T47D (cell line): ENCODE data around the gene VSNL1.

Experiments used
- DNase-seq, 2 experiments: peaks; one replicate each; pipeline versions ENCODE4 v3.0.0 to v3.0.0-alpha.2; 2011 to 2012; ENCODE audit warnings: low read depth in 1 of 2, low spot score in 1 of 2
- JUND ChIP-seq: IDR thresholded peaks from 2 replicates; pipeline ENCODE4 v1.6.1; 2012; ENCODE audit warnings: low read depth
- in situ Hi-C: cut with HindIII; loops from 2 replicates; pipeline ENCODE4 v1.10.0; 2016; ENCODE audit warnings: low sequenced_read_pairs, low pct_unique_long_range_greater_than_20kb

The VSNL1 gene

DNA sequence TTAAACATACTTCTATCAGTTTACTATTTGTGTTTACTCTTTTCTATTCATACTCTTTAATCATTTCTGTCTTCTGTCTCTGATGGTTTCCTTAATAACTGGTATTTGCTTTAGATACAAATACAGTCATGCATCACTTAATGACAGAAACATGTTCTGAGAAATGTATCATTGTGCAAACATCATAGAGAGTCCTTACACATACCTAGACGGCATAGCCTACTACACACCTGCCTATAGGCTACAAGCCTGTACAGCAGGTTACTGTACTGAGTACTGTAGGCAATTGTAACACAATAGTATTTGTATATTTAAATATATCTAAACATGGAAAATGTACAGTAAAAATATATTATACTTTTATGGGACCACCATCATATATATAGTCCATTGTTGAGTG is 36.3 kb downstream of the VSNL1 start:
- no peak for TF ChIP-seq JUND
- DNase-seq, result no peak
- in situ Hi-C loops, result no loop called here

DNA sequence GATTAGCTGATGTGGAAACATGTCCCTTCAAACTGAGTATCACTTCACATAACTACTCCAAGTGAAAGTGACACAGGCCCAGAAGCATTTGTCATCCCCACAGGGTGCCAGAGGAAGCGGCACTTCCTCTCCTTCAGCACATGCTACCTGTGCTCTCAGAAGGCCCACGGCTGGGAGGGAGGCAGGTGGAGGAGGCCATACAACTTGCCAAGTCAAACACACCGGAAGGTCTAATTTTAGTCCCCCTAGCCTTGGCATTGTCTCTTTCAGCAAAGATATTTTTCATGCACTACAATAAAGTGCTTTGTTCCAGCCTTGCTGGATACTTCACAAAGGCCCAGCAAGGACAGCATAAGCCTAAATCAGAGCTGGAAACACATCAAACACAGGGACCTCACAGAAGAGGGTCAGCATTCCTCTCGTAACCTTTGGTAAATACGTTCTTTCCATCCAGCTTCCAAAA is 38.0 kb downstream of the VSNL1 start:
- TF ChIP-seq JUND, result no peak
- no peak for DNase-seq
- in situ Hi-C loops, result no loop called here

- DNase-seq, result no peak
- in situ Hi-C loops, result no loop called here
- TF ChIP-seq JUND, result no peak
Observed at GRCh38 chr2:17579605-17580318, 39.3 kb downstream of the VSNL1 start.

- TF ChIP-seq JUND, result no peak
- in situ Hi-C loops, result no loop called here
- no peak for DNase-seq
Observed at GRCh38 chr2:17580319-17580715, 39.8 kb downstream of the VSNL1 start.

DNA sequence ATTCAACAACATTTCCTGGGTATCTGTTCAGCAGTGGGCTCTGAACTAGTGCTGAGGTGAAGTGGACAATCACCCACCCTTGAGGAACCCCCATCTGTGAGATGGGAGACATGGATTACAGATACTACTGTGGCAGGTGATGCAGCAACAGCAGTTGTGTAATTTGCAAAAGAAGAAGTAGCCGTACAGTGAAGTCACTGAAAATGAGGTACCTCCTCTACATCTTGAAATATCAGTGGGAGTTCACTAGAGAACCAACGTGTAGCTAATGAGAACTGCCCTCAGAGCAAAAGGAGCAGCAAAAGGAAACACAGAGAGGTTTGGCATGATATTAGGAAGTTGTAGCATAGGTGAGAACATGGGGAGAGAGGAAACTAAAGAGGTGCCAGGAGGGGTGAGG is 41.3 kb downstream of the VSNL1 start:
- TF ChIP-seq JUND, result no peak
- no peak for DNase-seq
- in situ Hi-C loops, result no loop called here

DNA sequence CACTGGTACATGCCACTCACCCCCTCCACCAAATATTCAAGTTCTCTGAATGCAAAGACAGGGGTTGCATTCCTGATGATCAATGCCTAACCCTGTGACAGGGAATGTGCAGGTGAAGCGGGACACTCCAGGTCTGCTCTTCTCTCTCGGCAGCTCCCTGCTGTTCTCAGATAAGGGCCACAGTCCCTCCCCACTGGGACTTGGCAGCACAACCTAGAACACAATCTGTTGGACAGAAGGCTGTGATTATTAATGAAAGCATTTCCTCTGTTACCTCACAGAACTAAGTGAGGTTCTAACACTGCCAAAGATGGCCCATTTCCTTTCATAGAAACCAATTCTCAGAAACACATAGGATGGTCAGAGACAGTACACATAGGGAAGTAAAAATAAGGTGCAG is 42.7 kb downstream of the VSNL1 start:
- in situ Hi-C loops, result no loop called here
- no peak for TF ChIP-seq JUND
- DNase-seq, result no peak

DNA sequence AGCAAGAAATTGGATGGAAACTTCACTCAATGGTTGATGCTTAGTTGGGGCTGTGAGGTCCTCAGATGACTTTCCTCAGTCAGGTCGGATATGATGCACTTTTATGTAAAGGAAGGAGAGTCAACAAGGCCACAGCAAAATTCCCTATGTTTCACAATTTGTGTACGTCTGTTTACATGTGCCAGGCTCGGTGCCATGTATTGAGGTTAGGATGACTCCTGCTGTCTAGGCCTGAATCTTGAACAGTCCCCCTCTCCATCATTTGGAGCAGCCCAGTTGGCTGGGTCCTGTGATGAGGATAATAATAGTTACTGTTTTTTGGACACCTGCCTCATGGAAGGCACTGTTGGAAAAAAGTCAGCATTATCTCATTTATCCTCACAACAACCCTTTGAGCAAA is 43.1 kb downstream of the VSNL1 start:
- TF ChIP-seq JUND, result no peak
- no peak for DNase-seq
- in situ Hi-C loops, result no loop called here

DNA sequence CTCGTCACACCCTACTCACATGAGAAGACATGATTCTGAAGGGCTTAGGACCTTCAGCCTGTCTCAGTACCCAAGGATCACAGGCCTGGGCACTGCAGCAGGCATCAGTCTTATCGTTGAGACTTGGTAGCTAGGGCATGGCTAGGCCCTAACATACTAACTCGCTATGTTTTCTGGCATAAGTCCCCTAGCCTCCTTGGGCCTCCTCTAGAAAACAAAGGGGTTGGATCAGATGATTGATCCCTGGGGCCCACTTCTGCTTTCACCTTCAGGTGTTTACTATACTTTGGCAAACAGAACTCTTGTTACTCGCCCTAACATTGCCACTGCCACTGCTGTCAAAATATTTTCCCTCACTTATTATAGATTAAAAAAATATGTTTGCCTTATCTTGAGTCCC is 44.2 kb downstream of the VSNL1 start:
- no peak for TF ChIP-seq JUND
- DNase-seq, result no peak
- in situ Hi-C loops, result no loop called here

- in situ Hi-C loops, result no loop called here
- TF ChIP-seq JUND, result no peak
- DNase-seq, result no peak
Observed at GRCh38 chr2:17587469-17587868, 47.0 kb downstream of the VSNL1 start.

GRCh38 chr2:17588031-17588430 is 47.5 kb downstream of the VSNL1 start:
- in situ Hi-C loops, result no loop called here
- TF ChIP-seq JUND, result no peak
- DNase-seq, result no peak

DNA sequence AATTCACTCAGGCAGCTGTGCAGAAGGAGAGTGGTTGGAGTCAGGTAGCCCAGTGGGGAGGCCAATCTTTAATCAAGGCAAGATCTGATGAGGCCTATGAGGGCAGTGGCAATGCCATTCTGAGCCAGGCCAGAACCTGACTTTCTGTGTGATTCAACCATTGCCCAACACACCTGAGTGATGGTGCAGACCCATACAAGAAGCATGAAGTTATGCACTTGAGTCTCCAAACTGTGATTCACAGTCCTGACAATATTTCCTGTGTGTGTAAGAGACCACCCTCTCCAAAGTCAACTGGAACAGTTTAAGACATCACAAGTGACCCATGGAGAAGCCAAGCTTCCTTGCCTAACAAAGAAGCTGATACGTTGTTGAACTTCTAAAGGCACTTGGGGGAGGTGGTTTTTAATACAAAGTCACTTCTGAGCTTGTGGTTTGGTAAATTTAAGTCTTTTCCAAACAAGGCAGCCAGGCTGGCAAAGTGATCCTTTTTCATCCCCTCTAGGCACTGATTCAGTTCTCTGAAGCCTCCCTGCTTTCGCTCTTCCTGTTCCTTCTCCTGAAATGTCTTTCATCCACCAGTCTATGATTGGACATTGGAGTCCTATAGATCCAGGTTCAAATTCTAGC is 49.0 kb downstream of the VSNL1 start:
- in situ Hi-C loops, result no loop called here
- DNase-seq, result no peak
- no peak for TF ChIP-seq JUND

- DNase-seq, result no peak
- in situ Hi-C loops, result no loop called here
- TF ChIP-seq JUND, result no peak
Observed at GRCh38 chr2:17590342-17590911, 49.9 kb downstream of the VSNL1 start.

DNA sequence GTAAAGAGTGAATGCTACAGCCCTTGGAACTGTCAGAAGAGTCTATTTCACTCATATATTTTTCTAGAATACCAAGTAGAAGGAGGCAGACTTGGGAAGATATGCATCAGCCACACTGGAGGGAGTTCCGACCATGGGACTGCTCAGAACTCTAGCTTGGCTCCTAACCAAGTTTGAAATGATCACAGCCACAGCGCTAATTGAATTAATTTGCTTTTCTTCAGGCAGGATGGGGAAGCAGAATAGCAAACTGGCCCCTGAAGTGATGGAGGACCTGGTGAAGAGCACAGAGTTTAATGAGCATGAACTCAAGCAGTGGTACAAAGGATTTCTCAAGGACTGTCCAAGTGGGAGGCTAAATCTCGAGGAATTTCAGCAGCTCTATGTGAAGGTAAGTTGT is 51.4 kb downstream of the VSNL1 start:
- in situ Hi-C loops, result no loop called here
- TF ChIP-seq JUND, result no peak
- no peak for DNase-seq
